ENCODE data around the gene PPFIA1. TPM values are rescaled to one million over a fixed set of nuclear protein-coding genes. Genes with fewer than 3 reads are reported as not detected.

Gene PPFIA1
- total RNA-seq, 4 donors from 2014 or later = 18.8 to 79.7 (median 39.1) TPM

- intact Hi-C loops (cut with DNase I; ENCODE audit: low total_unique reads) = no loop called here
Measured at GRCh38 chr11:70400643-70401042, 130.2 kb downstream of the PPFIA1 start.

GRCh38 chr11:70402016-70402415 lies 131.5 kb downstream of the PPFIA1 start:
- intact Hi-C loops (cut with DNase I; ENCODE audit: low total_unique reads) = no loop called here
- Histone ChIP-seq H3K4me3 (no peak overlapping the region), H3K27me3 (no peaks in the 10 kb centered on the region), H3K9me3 (no peaks in the 10 kb centered on the region), H3K27ac (peak overlapping the region in 1 of 2 donors; percentile 96), H3K36me3 (no peaks in the 10 kb centered on the region), H3K4me1 (peaks cover 0 to 12% of the 10 kb centered on the region in 2 donors)
- TF ChIP-seq CTCF (IDR thresholded peaks at IDR 0.05) (no peak), POLR2A (IDR thresholded peaks at IDR 0.05) (no peak)
- no peak for DNase-seq

More at GRCh38 chr11:70400643-70401042, 130.2 kb downstream of the PPFIA1 start:
- peak overlapping the region; percentile 87 to 96 for H3K27ac ChIP-seq
- no peak overlapping the region for H3K4me3 ChIP-seq
- DNase-seq = no peak
- H3K36me3 ChIP-seq = no peaks in the 10 kb centered on the region
- peaks cover 0 to 12% of the 10 kb centered on the region in 2 donors for H3K4me1 ChIP-seq
- no peaks in the 10 kb centered on the region for H3K27me3 ChIP-seq
- TF ChIP-seq CTCF (IDR thresholded peaks at IDR 0.05) (no peak), POLR2A (IDR thresholded peaks at IDR 0.05) (no peak)
- H3K9me3 ChIP-seq = no peaks in the 10 kb centered on the region

- Histone ChIP-seq H3K27me3 (no peaks in the 10 kb centered on the region), H3K4me1 (peaks cover 0 to 12% of the 10 kb centered on the region in 2 donors), H3K4me3 (no peak overlapping the region), H3K9me3 (no peaks in the 10 kb centered on the region), H3K36me3 (no peaks in the 10 kb centered on the region), H3K27ac (no peak overlapping the region)
- intact Hi-C loops (cut with DNase I; ENCODE audit: low total_unique reads) = no loop called here
- no peak for TF ChIP-seq CTCF (IDR thresholded peaks at IDR 0.05)
- no peak for DNase-seq
Measured at GRCh38 chr11:70402685-70403084, 132.2 kb downstream of the PPFIA1 start.

- TF ChIP-seq POLR2A (IDR thresholded peaks at IDR 0.05) (no peak), CTCF (IDR thresholded peaks at IDR 0.05) (no peak)
- Histone ChIP-seq H3K4me1 (peaks cover 0 to 12% of the 10 kb centered on the region in 2 donors), H3K27me3 (no peaks in the 10 kb centered on the region), H3K4me3 (no peak overlapping the region), H3K9me3 (no peaks in the 10 kb centered on the region), H3K36me3 (no peaks in the 10 kb centered on the region), H3K27ac (no peak overlapping the region)
- no peak for DNase-seq
- intact Hi-C loops (cut with DNase I; ENCODE audit: low total_unique reads) = no loop called here
Measured at GRCh38 chr11:70404244-70404643, 133.8 kb downstream of the PPFIA1 start.

- H3K4me3 ChIP-seq = no peak overlapping the region
- H3K36me3 ChIP-seq = no peaks in the 10 kb centered on the region
- H3K27ac ChIP-seq = no peak overlapping the region
- H3K4me1 ChIP-seq = peaks cover 0 to 3% of the 10 kb centered on the region in 2 donors
- intact Hi-C loops (cut with DNase I; ENCODE audit: low total_unique reads) = no loop called here
- TF ChIP-seq POLR2A (IDR thresholded peaks at IDR 0.05) (no peak), CTCF (IDR thresholded peaks at IDR 0.05) (no peak)
- no peak for DNase-seq
- no peaks in the 10 kb centered on the region for H3K9me3 ChIP-seq
- H3K27me3 ChIP-seq = no peaks in the 10 kb centered on the region
Measured at GRCh38 chr11:70405679-70406395, 135.3 kb downstream of the PPFIA1 start.

Measured in uterus (tissue), 4 donors.